Fibroblast of lung (primary cell): Measurements from ENCODE around the gene ERVFRD-1.

Source experiments
- EZH2 ChIP-seq: IDR thresholded peaks from 2 replicates; pipeline ENCODE4 v1.5.1; 2012; ENCODE audit warnings: low read length, control low read depth, mild to moderate bottlenecking; ENCODE audit errors: missing control alignments
- TF ChIP-seq, protein P1 (sequence below), 2 donors: IDR thresholded peaks in 1 of 2; conservative IDR thresholded peaks in 1 of 2; 1 replicate in 1 of 2; 2 replicates in 1 of 2; pipeline ENCODE4 v1.5.1; 2011 to 2012; ENCODE audit warnings: low read length in 2 of 2, control low read depth in 1 of 2, inconsistent platforms in 1 of 2, low read depth in 1 of 2, mild to moderate bottlenecking in 1 of 2

DNA sequence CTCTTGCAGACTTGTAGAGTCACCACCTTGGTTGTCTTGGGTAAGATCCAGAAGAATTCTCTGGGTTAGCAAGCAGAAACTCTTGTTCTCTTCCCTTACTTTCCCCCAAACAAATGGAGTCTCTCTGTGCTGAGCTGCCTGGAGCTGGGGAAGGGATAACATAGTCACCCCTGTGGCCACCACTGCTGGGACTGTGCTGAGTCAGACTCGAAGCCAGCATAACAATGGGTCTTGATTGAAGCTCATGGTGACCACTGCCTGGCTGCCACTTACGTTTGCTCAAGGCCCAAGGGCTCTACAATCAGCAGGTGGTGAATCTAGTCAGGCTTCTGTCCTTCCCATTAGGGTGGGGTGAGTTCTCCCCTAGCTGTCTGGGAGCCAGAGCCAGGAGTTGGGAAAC lies 15.4 kb upstream of the ERVFRD-1 start:
- TF ChIP-seq, protein P1, sequence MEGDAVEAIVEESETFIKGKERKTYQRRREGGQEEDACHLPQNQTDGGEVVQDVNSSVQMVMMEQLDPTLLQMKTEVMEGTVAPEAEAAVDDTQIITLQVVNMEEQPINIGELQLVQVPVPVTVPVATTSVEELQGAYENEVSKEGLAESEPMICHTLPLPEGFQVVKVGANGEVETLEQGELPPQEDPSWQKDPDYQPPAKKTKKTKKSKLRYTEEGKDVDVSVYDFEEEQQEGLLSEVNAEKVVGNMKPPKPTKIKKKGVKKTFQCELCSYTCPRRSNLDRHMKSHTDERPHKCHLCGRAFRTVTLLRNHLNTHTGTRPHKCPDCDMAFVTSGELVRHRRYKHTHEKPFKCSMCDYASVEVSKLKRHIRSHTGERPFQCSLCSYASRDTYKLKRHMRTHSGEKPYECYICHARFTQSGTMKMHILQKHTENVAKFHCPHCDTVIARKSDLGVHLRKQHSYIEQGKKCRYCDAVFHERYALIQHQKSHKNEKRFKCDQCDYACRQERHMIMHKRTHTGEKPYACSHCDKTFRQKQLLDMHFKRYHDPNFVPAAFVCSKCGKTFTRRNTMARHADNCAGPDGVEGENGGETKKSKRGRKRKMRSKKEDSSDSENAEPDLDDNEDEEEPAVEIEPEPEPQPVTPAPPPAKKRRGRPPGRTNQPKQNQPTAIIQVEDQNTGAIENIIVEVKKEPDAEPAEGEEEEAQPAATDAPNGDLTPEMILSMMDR (conservative IDR thresholded peaks at IDR 0.05 in 1 of 2, IDR thresholded peaks at IDR 0.05 in 1 of 2; ENCODE audit: low read depth in 1 of 2, low read length in 2 of 2), result no peak
- no peak for TF ChIP-seq EZH2
